ENCODE data around the gene FAM114A1. TPM values are rescaled to one million over a fixed set of nuclear protein-coding genes. Genes with fewer than 3 reads are reported as not detected.
A peak's percentile ranks its signal among the peaks of the same experiment; 100 is the strongest.
"Not testable (repeated sequence)": the region's sequence is repeated elsewhere in the genome, so short reads cannot be mapped to it uniquely, and the experiment has no call there.

FAM114A1 gene
- total RNA-seq, 1 donor from 2014 or later: 105 TPM

GRCh38 chr4:38958453-38959190 is 91.0 kb downstream of the FAM114A1 start:
- Histone ChIP-seq H3K4me1 (no peaks in the 10 kb centered on the region), H3K36me3 (no peaks in the 10 kb centered on the region), H3K4me3 (no peak overlapping the region), H3K27me3 (no peaks in the 10 kb centered on the region), H3K9me3 (no peaks in the 10 kb centered on the region), H3K27ac (no peak overlapping the region)
- intact Hi-C loops (cut with DNase I): no loop called here
- no peak for DNase-seq (ENCODE audit: extremely low spot score in 2 of 2)
- TF ChIP-seq POLR2A (IDR thresholded peaks at IDR 0.05): no peak

GRCh38 chr4:38959248-38959647 is 91.6 kb downstream of the FAM114A1 start:
- intact Hi-C loops (cut with DNase I); H3K27ac ChIP-seq; H3K36me3 ChIP-seq; DNase-seq (ENCODE audit: extremely low spot score in 2 of 2); H3K9me3 ChIP-seq; H3K4me3 ChIP-seq; H3K27me3 ChIP-seq; H3K4me1 ChIP-seq: not testable (repeated sequence)

- Histone ChIP-seq H3K9me3 (no peaks in the 10 kb centered on the region), H3K36me3 (no peaks in the 10 kb centered on the region), H3K27ac (no peak overlapping the region), H3K4me3 (no peak overlapping the region), H3K27me3 (no peaks in the 10 kb centered on the region), H3K4me1 (peaks cover 4% of the 10 kb centered on the region)
- DNase-seq (ENCODE audit: extremely low spot score in 2 of 2): no peak
- intact Hi-C loops (cut with DNase I): no loop called here
- no peak for TF ChIP-seq POLR2A (IDR thresholded peaks at IDR 0.05)
- TF ChIP-seq POLR2AphosphoS5 (IDR thresholded peaks at IDR 0.05; ENCODE audit: insufficient read depth in 1 of 2, low read depth in 1 of 2): no peak
- no peak for TF ChIP-seq CTCF (IDR thresholded peaks at IDR 0.05)
These were observed 97.6 kb downstream of the FAM114A1 start for GRCh38 chr4:38964942-38965775.

GRCh38 chr4:38965866-38966265 is 98.3 kb downstream of the FAM114A1 start:
- intact Hi-C loops (cut with DNase I): no loop called here
- Histone ChIP-seq H3K27me3 (no peaks in the 10 kb centered on the region), H3K4me1 (peaks cover 4% of the 10 kb centered on the region), H3K36me3 (no peaks in the 10 kb centered on the region), H3K4me3 (no peak overlapping the region), H3K27ac (no peak overlapping the region), H3K9me3 (no peaks in the 10 kb centered on the region)
- no peak for DNase-seq (ENCODE audit: extremely low spot score in 2 of 2)
- TF ChIP-seq CTCF (IDR thresholded peaks at IDR 0.05) (no peak), POLR2AphosphoS5 (IDR thresholded peaks at IDR 0.05; ENCODE audit: insufficient read depth in 1 of 2, low read depth in 1 of 2) (no peak), POLR2A (IDR thresholded peaks at IDR 0.05) (no peak)

GRCh38 chr4:38967260-38968095 is 99.9 kb downstream of the FAM114A1 start:
- intact Hi-C loops (cut with DNase I): no loop called here
- Histone ChIP-seq H3K36me3 (no peaks in the 10 kb centered on the region), H3K4me3 (no peak overlapping the region), H3K9me3 (no peaks in the 10 kb centered on the region), H3K4me1 (peaks cover 4% of the 10 kb centered on the region), H3K27me3 (no peaks in the 10 kb centered on the region), H3K27ac (peak overlapping the region; percentile 51)
- no peak for DNase-seq (ENCODE audit: extremely low spot score in 2 of 2)
- peak; percentile 20 to 46 for TF ChIP-seq POLR2AphosphoS5 (IDR thresholded peaks at IDR 0.05; ENCODE audit: insufficient read depth in 1 of 2, low read depth in 1 of 2)
- TF ChIP-seq POLR2A (IDR thresholded peaks at IDR 0.05): no peak
- no peak for TF ChIP-seq CTCF (IDR thresholded peaks at IDR 0.05)
